ENCODE data around the gene GNG2.

Gene GNG2

DNA sequence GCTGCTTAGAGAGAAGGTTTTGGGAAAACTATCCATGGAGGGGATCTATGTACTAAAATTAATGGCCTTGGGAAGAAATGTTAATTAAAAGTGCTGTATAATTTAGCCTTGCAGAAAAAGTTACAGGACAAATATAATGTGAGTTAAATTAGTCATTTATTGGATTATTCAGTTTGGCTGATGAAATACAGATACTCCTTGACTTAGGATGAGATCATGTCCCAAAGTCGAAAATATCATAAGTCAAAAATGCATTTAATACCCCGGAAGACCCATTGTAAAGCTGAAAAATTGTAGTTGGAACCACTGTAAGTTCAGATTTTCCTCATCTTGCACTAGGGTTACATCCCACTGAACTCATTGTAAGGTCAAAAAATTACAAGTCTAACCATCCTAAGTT, 138.7 kb downstream of the GNG2 start:
- DNase-seq, result no peak

DNA sequence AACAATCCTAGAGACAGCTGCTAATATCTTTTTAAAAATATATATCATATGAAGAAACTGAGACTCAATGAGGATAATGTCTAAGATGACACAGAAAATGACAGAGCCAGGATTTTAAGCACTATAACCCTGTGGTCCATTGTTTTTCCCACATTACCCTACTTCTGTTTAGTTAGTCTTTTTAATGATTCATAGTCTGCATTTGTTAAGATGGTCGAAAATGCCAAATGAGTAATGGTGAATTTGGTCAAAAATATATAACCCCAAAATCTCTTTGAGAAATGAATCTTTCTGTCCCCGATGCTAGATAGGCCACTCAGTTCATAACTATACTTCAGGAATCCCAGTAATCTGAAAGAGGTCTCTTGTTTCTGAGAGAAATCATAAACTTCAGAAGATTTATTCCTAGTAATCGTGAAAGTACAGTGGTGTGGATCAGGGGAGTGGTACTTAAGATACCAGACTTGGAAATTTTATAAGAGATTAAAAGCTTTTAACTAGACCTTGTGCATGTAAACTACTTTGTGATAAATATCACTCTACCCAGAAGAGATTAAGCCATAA, 139.7 kb downstream of the GNG2 start:
- no peak for DNase-seq

GRCh38 chr14:52000696-52001095, 140.3 kb downstream of the GNG2 start:
- no peak for DNase-seq

GRCh38 chr14:52002542-52002941, 142.1 kb downstream of the GNG2 start:
- DNase-seq, result no peak

DNA sequence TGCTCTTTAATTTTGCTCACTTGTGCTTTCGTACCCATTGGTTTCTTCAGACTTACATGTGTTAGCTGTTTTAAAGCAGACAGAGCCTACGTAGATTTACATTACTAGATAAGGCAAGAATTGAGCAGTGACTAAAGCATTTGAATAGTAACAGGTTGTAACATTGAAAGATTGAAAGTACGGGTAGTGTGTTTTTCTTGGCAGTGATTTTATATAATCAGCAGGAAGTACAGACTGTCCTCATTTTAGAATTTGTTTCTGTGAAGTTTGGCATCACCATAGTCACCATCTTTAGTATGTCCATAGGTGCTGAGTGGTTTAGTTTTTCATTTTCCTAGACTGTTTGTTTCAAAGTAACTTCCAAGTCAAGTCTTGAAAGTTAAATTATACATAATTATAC, 142.9 kb downstream of the GNG2 start:
- no peak for DNase-seq

GRCh38 chr14:52005625-52006024, 145.2 kb downstream of the GNG2 start:
- no peak for DNase-seq

DNA sequence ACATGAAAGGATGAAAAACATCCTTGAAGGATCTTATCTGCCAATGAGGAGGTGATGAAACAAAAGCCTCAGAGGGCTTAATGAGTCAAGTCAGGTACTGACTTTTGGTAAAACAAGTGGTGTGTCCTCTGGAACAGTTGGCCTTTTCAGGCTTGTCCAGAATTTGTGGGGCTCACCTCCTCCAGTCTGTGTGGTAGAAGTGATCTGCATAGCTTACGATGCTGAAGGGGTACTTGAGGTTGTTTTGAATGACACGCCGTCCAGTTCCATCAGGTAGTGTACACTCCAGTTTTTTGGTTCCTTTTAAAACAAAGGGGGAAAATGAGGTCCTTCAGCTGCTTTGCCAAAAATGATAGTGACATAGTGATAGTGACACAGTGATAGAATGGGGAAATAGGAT, 145.9 kb downstream of the GNG2 start:
- no peak for DNase-seq

- no peak for DNase-seq
These were observed 146.8 kb downstream of the GNG2 start for GRCh38 chr14:52007211-52007610.

GRCh38 chr14:52007637-52008036, 147.2 kb downstream of the GNG2 start:
- no peak for DNase-seq

GRCh38 chr14:52008136-52008535, 147.7 kb downstream of the GNG2 start:
- no peak for DNase-seq

DNA sequence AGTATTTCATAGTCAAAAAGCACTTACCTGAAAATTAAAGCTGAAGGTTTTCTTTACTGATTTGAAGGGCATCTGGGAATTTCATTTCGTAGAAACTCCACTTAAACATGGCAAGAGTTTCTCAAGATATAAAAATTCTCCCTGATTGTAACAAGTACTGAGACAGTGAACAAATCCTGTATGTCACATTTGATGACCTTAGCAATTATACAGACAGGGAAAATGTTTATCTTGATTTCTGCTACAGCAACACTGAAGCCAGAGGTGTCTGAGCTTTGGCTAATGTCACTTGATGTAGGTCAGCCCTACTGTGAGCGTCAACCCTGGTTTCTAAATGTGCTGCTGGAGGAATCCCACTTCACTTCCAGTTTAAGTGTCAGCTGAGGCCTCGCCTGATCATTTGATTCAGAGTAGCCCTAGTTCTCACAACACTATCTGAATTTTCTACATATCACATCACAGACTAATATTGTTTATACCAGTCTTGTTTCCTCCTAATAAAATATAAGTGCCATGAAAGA, 149.8 kb downstream of the GNG2 start:
- DNase-seq, result no peak

DNA sequence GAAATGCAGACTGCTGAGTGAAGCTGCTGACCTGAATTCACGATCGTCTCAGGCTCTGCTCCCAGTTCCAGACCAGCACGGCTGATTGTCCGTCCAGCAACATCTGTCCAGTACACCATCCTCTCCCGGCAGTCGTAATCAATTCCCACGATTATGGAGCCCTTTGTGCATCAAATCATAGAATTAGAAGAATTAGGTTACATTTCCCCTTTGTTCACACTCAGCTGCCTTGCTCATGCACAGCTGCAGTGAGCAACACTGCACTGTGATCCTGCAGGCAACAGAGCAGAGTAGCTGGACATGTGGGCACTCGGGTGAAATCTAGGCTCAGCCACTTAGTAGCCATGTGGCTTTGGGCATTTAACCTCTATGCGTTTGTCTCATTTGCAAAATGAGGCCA, 151.1 kb downstream of the GNG2 start:
- no peak for DNase-seq

GRCh38 chr14:52012635-52013034, 152.2 kb downstream of the GNG2 start:
- DNase-seq, result no peak

GRCh38 chr14:52013984-52014600, 153.7 kb downstream of the GNG2 start:
- no peak for DNase-seq

DNA sequence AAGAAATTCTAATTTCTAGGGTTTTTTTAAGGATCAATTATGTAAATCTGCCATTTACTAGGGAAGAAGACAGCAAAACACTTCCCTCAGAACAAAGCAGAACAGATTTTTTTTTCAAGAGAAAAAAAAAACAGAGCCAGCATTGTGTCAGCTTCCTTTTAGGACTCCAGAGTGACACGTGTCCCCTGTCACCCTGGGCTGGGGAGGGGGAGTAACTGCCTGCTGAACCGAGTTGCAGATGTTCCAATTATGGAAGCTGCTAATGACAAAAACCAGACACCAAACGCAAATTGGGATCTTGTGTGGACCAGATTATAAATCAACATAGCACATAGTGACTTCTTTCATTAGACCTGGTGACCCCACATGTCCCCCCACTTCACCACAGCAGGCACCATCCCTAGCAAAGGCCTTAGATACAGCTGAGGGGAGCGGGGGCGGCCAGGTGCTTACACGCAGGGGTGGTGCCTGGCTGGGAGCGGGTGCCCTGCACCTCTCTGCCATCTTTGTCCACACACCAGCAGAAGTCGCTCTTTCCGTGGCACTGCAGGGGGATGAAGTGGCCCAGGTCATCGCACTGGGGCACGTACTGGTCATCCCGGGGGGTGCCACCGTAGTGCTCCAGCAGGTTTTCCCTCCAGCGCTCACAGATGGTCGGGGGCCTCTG, 154.3 kb downstream of the GNG2 start:
- DNase-seq, result no peak

GRCh38 chr14:52015411-52016030, 155.1 kb downstream of the GNG2 start:
- peak; percentile 17 for DNase-seq

- DNase-seq, result no peak
These were observed 157.8 kb downstream of the GNG2 start for GRCh38 chr14:52018252-52018651.

DNA sequence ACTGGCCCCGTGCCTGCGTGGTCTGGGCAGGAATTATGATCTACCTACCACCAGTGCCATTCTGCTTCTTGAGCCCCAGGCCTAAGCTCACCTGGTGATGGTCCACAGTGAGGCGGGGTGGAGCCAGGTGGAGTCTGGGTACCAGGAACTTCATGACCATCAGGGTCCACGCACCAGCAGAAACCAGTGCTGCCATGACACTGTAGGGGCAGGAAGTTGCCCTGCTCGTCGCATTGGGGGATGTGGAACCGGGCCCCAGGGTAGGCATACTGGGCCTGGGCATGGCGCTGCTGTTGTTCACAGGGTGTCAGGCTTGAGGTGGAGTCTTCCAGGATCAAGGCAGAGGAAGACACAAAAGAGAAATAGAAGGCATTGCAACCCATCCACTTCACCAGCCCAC, 158.6 kb downstream of the GNG2 start:
- DNase-seq, result no peak

Measured in SHP77 treated with DMSO at 0.1 percent for 48 hours (cell line).